ENCODE results near the gene RMDN3.

The RMDN3 gene

GRCh38 chr15:40754883-40755811, at the start of gene RMDN3:
RMDN3 (minus strand) TSS chr15:40755254; CDS start chr15:40754783, 471 bp downstream.
- no peaks in the 10 kb centered on the region for H3K9me3 Mint-ChIP-seq
- H3K27me3 Mint-ChIP-seq = no peaks in the 10 kb centered on the region
- H3K27ac Mint-ChIP-seq = peak within 1 kb of the TSS; percentile 98
- H3K36me3 Mint-ChIP-seq = peaks cover 8% of the 10 kb centered on the region
- H3K4me3 Mint-ChIP-seq = peak within 1 kb of the TSS; percentile 93
- H3K4me1 Mint-ChIP-seq = peaks cover 25% of the 10 kb centered on the region

- H3K27me3 Mint-ChIP-seq = no peaks in the 10 kb centered on the region
- peaks cover 13% of the 10 kb centered on the region for H3K36me3 Mint-ChIP-seq
- H3K9me3 Mint-ChIP-seq = no peaks in the 10 kb centered on the region
- H3K27ac Mint-ChIP-seq = peak overlapping the region; percentile 31
- no peak overlapping the region for H3K4me3 Mint-ChIP-seq
- peaks cover 38% of the 10 kb centered on the region for H3K4me1 Mint-ChIP-seq
These were observed 48.6 kb upstream of the RMDN3 start for GRCh38 chr15:40803688-40804087.

- no peak overlapping the region for H3K4me3 Mint-ChIP-seq
- no peak overlapping the region for H3K27ac Mint-ChIP-seq
- H3K36me3 Mint-ChIP-seq = peaks cover 16% of the 10 kb centered on the region
- H3K9me3 Mint-ChIP-seq = no peaks in the 10 kb centered on the region
- peaks cover 37% of the 10 kb centered on the region for H3K4me1 Mint-ChIP-seq
- no peaks in the 10 kb centered on the region for H3K27me3 Mint-ChIP-seq
These were observed 48.0 kb upstream of the RMDN3 start for GRCh38 chr15:40803076-40803475.

- H3K36me3 Mint-ChIP-seq = peaks cover 20% of the 10 kb centered on the region
- H3K9me3 Mint-ChIP-seq = no peaks in the 10 kb centered on the region
- H3K4me3 Mint-ChIP-seq = no peak overlapping the region
- H3K4me1 Mint-ChIP-seq = peaks cover 44% of the 10 kb centered on the region
- H3K27me3 Mint-ChIP-seq = no peaks in the 10 kb centered on the region
- no peak overlapping the region for H3K27ac Mint-ChIP-seq
These were observed 44.5 kb upstream of the RMDN3 start for GRCh38 chr15:40799523-40799922.

GRCh38 chr15:40796512-40796911, 41.5 kb upstream of the RMDN3 start:
- no peaks in the 10 kb centered on the region for H3K9me3 Mint-ChIP-seq
- peaks cover 19% of the 10 kb centered on the region for H3K36me3 Mint-ChIP-seq
- H3K4me1 Mint-ChIP-seq = peaks cover 42% of the 10 kb centered on the region
- H3K4me3 Mint-ChIP-seq = no peak overlapping the region
- H3K27me3 Mint-ChIP-seq = no peaks in the 10 kb centered on the region
- no peak overlapping the region for H3K27ac Mint-ChIP-seq

- no peak overlapping the region for H3K4me3 Mint-ChIP-seq
- H3K27me3 Mint-ChIP-seq = no peaks in the 10 kb centered on the region
- no peak overlapping the region for H3K27ac Mint-ChIP-seq
- peaks cover 39% of the 10 kb centered on the region for H3K4me1 Mint-ChIP-seq
- H3K9me3 Mint-ChIP-seq = no peaks in the 10 kb centered on the region
- peaks cover 17% of the 10 kb centered on the region for H3K36me3 Mint-ChIP-seq
These were observed 41.0 kb upstream of the RMDN3 start for GRCh38 chr15:40796041-40796440.

- Mint-ChIP-seq H3K9me3 (no peaks in the 10 kb centered on the region), H3K4me3 (no peak overlapping the region), H3K36me3 (peaks cover 12% of the 10 kb centered on the region), H3K27ac (peak overlapping the region; percentile 23), H3K4me1 (peaks cover 37% of the 10 kb centered on the region), H3K27me3 (no peaks in the 10 kb centered on the region)
These were observed 38.3 kb upstream of the RMDN3 start for GRCh38 chr15:40793216-40793989.

- Mint-ChIP-seq H3K36me3 (peaks cover 6% of the 10 kb centered on the region), H3K4me1 (peaks cover 37% of the 10 kb centered on the region), H3K27ac (no peak overlapping the region), H3K9me3 (no peaks in the 10 kb centered on the region), H3K27me3 (no peaks in the 10 kb centered on the region), H3K4me3 (no peak overlapping the region)
These were observed 37.3 kb upstream of the RMDN3 start for GRCh38 chr15:40792394-40792793.

GRCh38 chr15:40790718-40791117, 35.7 kb upstream of the RMDN3 start:
- no peaks in the 10 kb centered on the region for H3K9me3 Mint-ChIP-seq
- H3K4me1 Mint-ChIP-seq = peaks cover 41% of the 10 kb centered on the region
- H3K4me3 Mint-ChIP-seq = no peak overlapping the region
- peaks cover 6% of the 10 kb centered on the region for H3K36me3 Mint-ChIP-seq
- H3K27ac Mint-ChIP-seq = no peak overlapping the region
- no peaks in the 10 kb centered on the region for H3K27me3 Mint-ChIP-seq

GRCh38 chr15:40789999-40790398, 34.9 kb upstream of the RMDN3 start:
- Mint-ChIP-seq H3K4me3 (no peak overlapping the region), H3K9me3 (no peaks in the 10 kb centered on the region)

GRCh38 chr15:40789119-40789518, 34.1 kb upstream of the RMDN3 start:
- Mint-ChIP-seq H3K27ac (no peak overlapping the region), H3K9me3 (no peaks in the 10 kb centered on the region), H3K36me3 (peaks cover 3% of the 10 kb centered on the region), H3K4me3 (no peak overlapping the region), H3K27me3 (no peaks in the 10 kb centered on the region), H3K4me1 (peaks cover 41% of the 10 kb centered on the region)

More at GRCh38 chr15:40789999-40790398, 34.9 kb upstream of the RMDN3 start:
- Mint-ChIP-seq H3K4me1 (peaks cover 41% of the 10 kb centered on the region), H3K27ac (no peak overlapping the region), H3K36me3 (peaks cover 3% of the 10 kb centered on the region), H3K27me3 (no peaks in the 10 kb centered on the region)

- Mint-ChIP-seq H3K36me3 (no peaks in the 10 kb centered on the region), H3K9me3 (no peaks in the 10 kb centered on the region), H3K27ac (no peak overlapping the region), H3K4me1 (peaks cover 32% of the 10 kb centered on the region), H3K27me3 (no peaks in the 10 kb centered on the region), H3K4me3 (peak overlapping the region; percentile 19)
These were observed 32.9 kb upstream of the RMDN3 start for GRCh38 chr15:40787991-40788390.

GRCh38 chr15:40787344-40787841, 32.3 kb upstream of the RMDN3 start:
- no peaks in the 10 kb centered on the region for H3K9me3 Mint-ChIP-seq
- H3K27ac Mint-ChIP-seq = peak overlapping the region; percentile 41
- H3K27me3 Mint-ChIP-seq = no peaks in the 10 kb centered on the region
- peak overlapping the region; percentile 44 for H3K4me3 Mint-ChIP-seq
- peaks cover 32% of the 10 kb centered on the region for H3K4me1 Mint-ChIP-seq
- peaks cover 2% of the 10 kb centered on the region for H3K36me3 Mint-ChIP-seq

GRCh38 chr15:40785814-40786213, 30.8 kb upstream of the RMDN3 start:
- peaks cover 2% of the 10 kb centered on the region for H3K36me3 Mint-ChIP-seq
- H3K27me3 Mint-ChIP-seq = no peaks in the 10 kb centered on the region
- no peak overlapping the region for H3K4me3 Mint-ChIP-seq
- no peak overlapping the region for H3K27ac Mint-ChIP-seq
- no peaks in the 10 kb centered on the region for H3K9me3 Mint-ChIP-seq
- H3K4me1 Mint-ChIP-seq = peaks cover 28% of the 10 kb centered on the region

GRCh38 chr15:40785164-40785563, 30.1 kb upstream of the RMDN3 start:
- Mint-ChIP-seq H3K4me3 (no peak overlapping the region), H3K27ac (no peak overlapping the region), H3K27me3 (no peaks in the 10 kb centered on the region), H3K4me1 (peaks cover 28% of the 10 kb centered on the region), H3K9me3 (no peaks in the 10 kb centered on the region), H3K36me3 (peaks cover 2% of the 10 kb centered on the region)
